ENCODE measurements around the gene CHI3L2. TPM values are rescaled to one million over a fixed set of nuclear protein-coding genes. Genes with fewer than 3 reads are reported as not detected.

The CHI3L2 gene
- total and polyA plus RNA-seq, 2 of the 13 experiments (the other 11 are each of a cell fraction or from before 2014, with no cell fraction given) = 0.46 to 1.7 TPM

DNA sequence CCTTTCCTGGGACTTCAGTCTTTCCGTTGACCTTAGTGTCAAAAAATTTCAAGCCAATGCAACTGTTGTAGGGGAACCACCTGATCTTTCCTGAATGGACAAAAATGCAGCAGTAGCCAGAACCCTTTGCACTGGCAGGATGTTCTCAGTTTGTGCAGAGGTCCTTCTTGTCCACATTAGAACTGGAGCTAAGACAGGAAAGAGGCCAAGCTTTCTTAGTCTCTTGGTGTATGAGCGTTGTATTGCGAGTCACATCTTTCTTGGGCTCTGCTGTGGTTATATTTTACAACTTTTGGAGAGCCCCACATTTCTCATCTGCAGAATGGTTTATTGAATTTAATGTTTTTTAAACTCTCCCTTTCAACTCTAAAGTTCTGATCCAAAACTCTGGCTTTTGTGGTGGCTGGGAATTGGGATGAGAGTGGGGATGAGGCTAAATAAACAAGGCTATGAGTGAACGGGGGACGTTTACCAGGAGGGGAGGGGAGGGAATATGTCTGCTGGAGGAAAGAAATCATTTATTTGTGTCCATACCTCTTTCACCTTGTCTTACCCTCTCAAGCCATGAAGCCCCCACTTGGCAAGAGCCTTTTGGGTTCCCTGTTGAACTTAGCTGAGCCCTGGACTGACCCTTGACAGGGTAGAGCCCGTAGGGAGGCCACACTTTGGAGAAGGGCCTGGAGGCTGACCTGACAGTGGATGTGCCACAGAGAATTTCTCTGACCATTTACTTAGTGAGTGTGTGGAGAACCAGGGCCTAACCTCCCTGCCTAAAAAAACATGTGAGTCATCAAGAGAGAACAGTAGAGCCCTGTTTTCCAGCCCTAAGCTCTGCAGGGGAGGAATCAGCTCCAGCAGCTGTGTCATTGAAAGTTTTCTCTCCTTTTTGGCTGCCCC, 586 bp downstream of the CHI3L2 start (continued):
- TF ChIP-seq KLF13 (CRISPR knock-in tag; IDR thresholded peaks at IDR 0.05) (no peak), CHD2 (IDR thresholded peaks at IDR 0.05; ENCODE audit: low read depth, low read length) (no peak), AKAP8 (CRISPR knock-in tag; IDR thresholded peaks at IDR 0.05) (no peak), HNF4A (CRISPR knock-in tag; IDR thresholded peaks at IDR 0.05) (peak; percentile 38; the same call in 1 of the 2 replicates), ZFY (CRISPR knock-in tag; IDR thresholded peaks at IDR 0.05) (peak; percentile 54; the same call in 1 of the 2 replicates), TFDP2 (CRISPR knock-in tag; IDR thresholded peaks at IDR 0.05) (no peak), ISX (CRISPR knock-in tag; conservative IDR thresholded peaks at IDR 0.05) (no peak), HNRNPK (IDR thresholded peaks at IDR 0.05; ENCODE audit: low read depth, low read length, poor library complexity, severe bottlenecking) (peak; percentile 31), ZNF788 (CRISPR knock-in tag; IDR thresholded peaks at IDR 0.05; ENCODE audit: borderline replicate concordance) (no peak; the same call in 1 of the 2 replicates), POLR2AphosphoS5 (IDR thresholded peaks at IDR 0.05; ENCODE audit: low read depth, low read length) (no peak), NR1H2 (CRISPR knock-in tag; IDR thresholded peaks at IDR 0.05; ENCODE audit: borderline replicate concordance, low read depth) (no peak), RARA (CRISPR knock-in tag; IDR thresholded peaks at IDR 0.05) (peak; percentile 72), ZNF883 (CRISPR knock-in tag; IDR thresholded peaks at IDR 0.05; ENCODE audit: not compliant biosample characterization) (no peak), GATAD1 (CRISPR knock-in tag; IDR thresholded peaks at IDR 0.05) (no peak), ZNF331 (CRISPR knock-in tag; IDR thresholded peaks at IDR 0.05) (no peak), POLR2A (IDR thresholded peaks at IDR 0.05; ENCODE audit: insufficient read depth in 1 of 2, low read depth in 2 of 2, low read length in 2 of 2) (peak in 1 of 2 experiments; percentile 39; a peak in 1 of 4 replicates), ZZZ3 (CRISPR knock-in tag; IDR thresholded peaks at IDR 0.05; ENCODE audit: borderline replicate concordance) (no peak), ZNF546 (CRISPR knock-in tag; conservative IDR thresholded peaks at IDR 0.05) (no peak), ZNF274 (CRISPR knock-in tag; IDR thresholded peaks at IDR 0.05) (no peak), SCMH1 (CRISPR knock-in tag; IDR thresholded peaks at IDR 0.05; ENCODE audit: borderline replicate concordance) (no peak), MZF1 (CRISPR knock-in tag; IDR thresholded peaks at IDR 0.05; ENCODE audit: borderline replicate concordance) (no peak), MIXL1 (CRISPR knock-in tag; IDR thresholded peaks at IDR 0.05) (no peak), SIX1 (CRISPR knock-in tag; IDR thresholded peaks at IDR 0.05; ENCODE audit: borderline replicate concordance) (no peak), ZNF772 (CRISPR knock-in tag; IDR thresholded peaks at IDR 0.05) (0 out of 2 replicates have a peak, but pooled peaks have one; percentile 32), ATF4 (CRISPR knock-in tag; IDR thresholded peaks at IDR 0.05) (no peak), ZNF850 (CRISPR knock-in tag; conservative IDR thresholded peaks at IDR 0.05) (no peak), SMAD3 (CRISPR knock-in tag; IDR thresholded peaks at IDR 0.05) (no peak), CENPBD1 (CRISPR knock-in tag; IDR thresholded peaks at IDR 0.05; ENCODE audit: borderline replicate concordance, low read depth) (no peak)
- TF ChIP-seq, protein P1, sequence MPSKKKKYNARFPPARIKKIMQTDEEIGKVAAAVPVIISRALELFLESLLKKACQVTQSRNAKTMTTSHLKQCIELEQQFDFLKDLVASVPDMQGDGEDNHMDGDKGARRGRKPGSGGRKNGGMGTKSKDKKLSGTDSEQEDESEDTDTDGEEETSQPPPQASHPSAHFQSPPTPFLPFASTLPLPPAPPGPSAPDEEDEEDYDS (CRISPR knock-in tag; IDR thresholded peaks at IDR 0.05) = no peak

Measured in HepG2 (cell line).